Thyroid gland (tissue), 4 donors: ENCODE measurements around the gene COPZ2. TPM values are rescaled to one million over a fixed set of nuclear protein-coding genes. Genes with fewer than 3 reads are reported as not detected.
"Not testable (repeated sequence)": the region's sequence is repeated elsewhere in the genome, so short reads cannot be mapped to it uniquely, and the experiment has no call there.

Source experiments
- DNase-seq, 2 donors: peaks; one replicate each; pipeline ENCODE4 v3.0.0-alpha.2; 2019
- H3K27ac ChIP-seq, 3 donors: fragments of 200-600 bp; sonication (generic); 1 replicate in 2 of 3; 2 replicates in 1 of 3; pipeline ENCODE4 v1.5.1; 2016 to 2019; ENCODE audit warnings: mild to moderate bottlenecking in 1 of 3, moderate library complexity in 1 of 3
- H3K27me3 ChIP-seq: fragments of 200-600 bp; sonication (generic); one replicate; pipeline ENCODE4 v1.5.1; 2019
- H3K36me3 ChIP-seq, 2 donors: fragments of 200-600 bp; sonication (generic); one replicate each; pipeline ENCODE4 v1.5.1; 2016 to 2019
- H3K4me1 ChIP-seq, 2 donors: fragments of 200-600 bp; sonication (generic); one replicate each; pipeline ENCODE4 v1.5.1; 2017 to 2019
- H3K4me3 ChIP-seq, 3 donors: fragments of 200-600 bp; sonication (generic); replicated peaks in 1 of 3; 1 replicate in 2 of 3; 2 replicates in 1 of 3; pipeline ENCODE4 v1.5.1; 2016; ENCODE audit warnings: mild to moderate bottlenecking in 1 of 3
- H3K9me3 ChIP-seq: fragments of 200-600 bp; sonication (generic); one replicate; pipeline ENCODE4 v1.5.1; 2017
- CTCF ChIP-seq, 6 experiments: fragments of 200-600 bp in 3 of 6; fragments of 450-650 bp in 3 of 6; sonication (generic) in 3 of 6; IDR thresholded peaks; one replicate each; pipeline ENCODE4 v1.5.1; 2016 to 2019; ENCODE audit warnings: antibody characterized with exemption in 6 of 6, mild to moderate bottlenecking in 2 of 6, inconsistent platforms in 1 of 6, moderate library complexity in 1 of 6
- POLR2A ChIP-seq, 2 donors: fragments of 450-650 bp; IDR thresholded peaks; one replicate each; pipeline ENCODE4 v1.6.1; 2017; ENCODE audit warnings: antibody characterized with exemption in 2 of 2, mild to moderate bottlenecking in 2 of 2, moderate library complexity in 1 of 2
- WGBS, 2 donors: methylation state at CpG; one replicate each; pipeline ENCODE4 v1.1.5; 2017; 5-methylcytosine and 5-hydroxymethylcytosine counted together
- intact Hi-C: fragments of 100-400 bp; cut with DNase I; formaldehyde crosslinking; loops from one replicate; pipeline ENCODE4 v1.15.1; 2023
- total RNA-seq, 4 donors: library from RNA; depleted of rRNA; stranded (reverse); fragments of >200 nt; gene quantifications; one replicate each; pipeline ENCODE4 v1.2.3, GENCODE V29; 2016

The COPZ2 gene
- total RNA-seq, 4 donors from 2014 or later: 19.3 to 55.8 (median 45.2) TPM

GRCh38 chr17:48071654-48072053 lies 34.1 kb upstream of the COPZ2 start:
- 50 to 75% methylated on average over 2 of the region's 2 CpGs for WGBS, 2 donors
- H3K4me1 ChIP-seq: peaks cover 40 to 48% of the 10 kb centered on the region in 2 donors
- TF ChIP-seq POLR2A (IDR thresholded peaks at IDR 0.05) (no peak), CTCF (IDR thresholded peaks at IDR 0.05) (no peak)
- H3K27ac ChIP-seq: peak overlapping the region in 1 of 3 donors; percentile 19
- intact Hi-C loops: loop anchor here (5.0 kb wide), 1 partner anchor 44 kb away; no protein-coding TSS in a partner anchor
- H3K9me3 ChIP-seq: no peaks in the 10 kb centered on the region
- H3K36me3 ChIP-seq: peaks cover 0 to 4% of the 10 kb centered on the region in 2 donors
- H3K27me3 ChIP-seq: no peaks in the 10 kb centered on the region
- no peak overlapping the region for H3K4me3 ChIP-seq
- no peak for DNase-seq

GRCh38 chr17:48070195-48070594 lies 32.6 kb upstream of the COPZ2 start:
- H3K36me3 ChIP-seq: peaks cover 0 to 4% of the 10 kb centered on the region in 2 donors
- H3K27ac ChIP-seq: peak overlapping the region in 1 of 3 donors; percentile 1
- intact Hi-C loops: loop anchor here (5.0 kb wide), 1 partner anchor 43 kb away; no protein-coding TSS in a partner anchor
- no peaks in the 10 kb centered on the region for H3K9me3 ChIP-seq
- peaks cover 36 to 44% of the 10 kb centered on the region in 2 donors for H3K4me1 ChIP-seq
- no peak for DNase-seq
- TF ChIP-seq POLR2A (IDR thresholded peaks at IDR 0.05) (no peak), CTCF (IDR thresholded peaks at IDR 0.05) (no peak)
- WGBS, 2 donors: 46 to 52% methylated on average over 2 of the region's 2 CpGs
- no peaks in the 10 kb centered on the region for H3K27me3 ChIP-seq
- H3K4me3 ChIP-seq: no peak overlapping the region

GRCh38 chr17:48068491-48068961 lies 30.9 kb upstream of the COPZ2 start:
- intact Hi-C loops: no loop called here
- 47 to 64% methylated on average over 3 of the region's 3 CpGs for WGBS, 2 donors
- TF ChIP-seq CTCF (IDR thresholded peaks at IDR 0.05) (peak in 3 of 6 experiments; percentile 27 to 38 (median 30)), POLR2A (IDR thresholded peaks at IDR 0.05) (no peak)
- Histone ChIP-seq H3K4me1 (peaks cover 26 to 34% of the 10 kb centered on the region in 2 donors), H3K27me3 (no peaks in the 10 kb centered on the region), H3K4me3 (no peak overlapping the region), H3K27ac (peak overlapping the region in 1 of 3 donors; percentile 25), H3K36me3 (peaks cover 4 to 6% of the 10 kb centered on the region in 2 donors), H3K9me3 (no peaks in the 10 kb centered on the region)
- DNase-seq: no peak

- H3K4me3 ChIP-seq, H3K9me3 ChIP-seq, intact Hi-C loops, H3K27me3 ChIP-seq, DNase-seq: not testable (repeated sequence)
- peak overlapping the region in 1 of 3 donors; percentile 25 for H3K27ac ChIP-seq
- peaks cover 19 to 26% of the 10 kb centered on the region in 2 donors for H3K4me1 ChIP-seq
- H3K36me3 ChIP-seq: peaks cover 4 to 11% of the 10 kb centered on the region in 2 donors
- WGBS, 2 donors: 97 to 98% methylated on average over 2 of the region's 2 CpGs
These were observed 30.2 kb upstream of the COPZ2 start for GRCh38 chr17:48067808-48068207.

- intact Hi-C loops: no loop called here
These were observed 29.6 kb upstream of the COPZ2 start for GRCh38 chr17:48067245-48067644.

More at GRCh38 chr17:48067245-48067644, 29.6 kb upstream of the COPZ2 start:
- Histone ChIP-seq H3K4me3 (no peak overlapping the region), H3K36me3 (peaks cover 7 to 17% of the 10 kb centered on the region in 2 donors), H3K27ac (no peak overlapping the region), H3K27me3 (no peaks in the 10 kb centered on the region), H3K4me1 (peaks cover 18 to 25% of the 10 kb centered on the region in 2 donors), H3K9me3 (no peaks in the 10 kb centered on the region)
- no peak for DNase-seq
- TF ChIP-seq CTCF (IDR thresholded peaks at IDR 0.05): no peak
- TF ChIP-seq POLR2A (IDR thresholded peaks at IDR 0.05): no peak
- WGBS, 2 donors: 98% methylated on average over 3 of the region's 3 CpGs
